Activated T-cell treated with anti-CD3 and anti-CD28 coated beads for 1 hour (primary cell): Measurements from ENCODE around the gene UQCRC1.
A peak's percentile ranks its signal among the peaks of the same experiment; 100 is the strongest.

Experiments used
- DNase-seq: peaks from one replicate; pipeline ENCODE4 v3.0.0-alpha.2; 2020; ENCODE audit warnings: low read depth

UQCRC1 gene

DNA sequence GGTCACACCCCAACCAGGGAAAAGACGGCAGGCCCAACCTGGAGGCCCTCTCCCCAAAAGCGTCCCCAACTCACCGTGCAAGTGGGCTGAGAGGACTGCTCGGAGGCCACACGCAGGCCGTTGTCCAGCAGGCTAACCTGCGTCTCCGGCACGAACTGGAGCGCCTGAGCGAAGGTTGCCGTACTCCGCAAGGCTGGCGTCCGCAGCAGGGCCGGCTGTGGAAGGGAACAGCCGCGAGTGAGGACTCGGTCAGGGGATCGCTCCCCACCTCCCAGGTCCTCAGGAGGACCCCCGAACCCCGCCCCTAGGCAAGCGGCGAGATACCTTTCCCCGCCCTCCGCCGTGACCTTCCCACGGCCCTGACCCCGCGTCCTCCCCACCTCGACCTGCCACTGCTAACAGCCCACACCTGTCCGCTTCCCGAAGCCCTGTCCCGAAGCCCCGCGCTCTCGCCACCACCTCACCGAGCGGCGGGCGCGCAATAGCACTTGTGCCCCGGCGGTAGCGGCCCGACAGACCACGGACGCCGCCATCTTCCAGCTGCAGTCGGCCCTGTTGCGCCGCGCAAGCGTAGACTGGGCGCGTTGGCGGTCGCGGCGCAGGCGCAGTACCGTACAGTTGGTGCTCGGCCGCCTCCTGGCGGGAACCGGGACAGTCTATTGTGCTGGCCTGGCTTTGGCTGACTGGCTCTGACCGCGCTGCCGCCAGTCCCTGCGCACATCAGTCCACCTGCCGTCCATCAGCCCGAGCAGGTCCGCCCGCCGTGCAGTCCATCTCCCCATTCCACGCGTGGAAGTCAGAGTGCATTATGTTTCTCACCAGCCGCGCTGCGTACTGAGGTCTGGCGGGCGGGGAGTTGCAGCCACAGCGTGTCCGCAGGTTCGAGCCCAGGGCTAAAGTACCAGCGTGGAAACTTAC, at the start of gene UQCRC1:
Gene UQCRC1, minus strand, starts transcription at position 559 of the 918 bp plus-strand sequence. Its CDS starts 26 bp downstream, at position 533.
- DNase-seq: peak; percentile 90

DNA sequence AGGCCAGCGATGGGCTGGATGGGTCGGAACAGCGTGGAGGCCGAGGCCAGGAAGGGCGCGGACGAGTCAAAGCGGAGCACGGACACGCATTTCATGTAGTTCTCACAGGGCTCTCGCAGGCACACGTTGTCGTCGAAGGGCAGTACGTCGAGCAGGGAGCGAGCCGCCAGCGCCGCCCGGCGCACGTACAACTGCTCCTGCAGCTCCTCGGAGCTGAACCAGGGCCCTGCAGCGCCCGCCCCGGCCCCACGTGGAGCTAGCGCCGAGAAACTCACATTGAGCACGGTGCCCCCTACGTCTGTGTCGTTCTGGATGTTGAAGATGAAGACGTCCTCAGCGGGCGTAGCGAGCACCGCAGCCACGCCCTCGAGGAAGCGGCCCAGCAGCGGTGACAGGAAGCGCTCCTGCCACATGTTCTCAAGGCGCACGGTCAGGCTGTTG, 47.4 kb upstream of the UQCRC1 start:
- no peak for DNase-seq

DNA sequence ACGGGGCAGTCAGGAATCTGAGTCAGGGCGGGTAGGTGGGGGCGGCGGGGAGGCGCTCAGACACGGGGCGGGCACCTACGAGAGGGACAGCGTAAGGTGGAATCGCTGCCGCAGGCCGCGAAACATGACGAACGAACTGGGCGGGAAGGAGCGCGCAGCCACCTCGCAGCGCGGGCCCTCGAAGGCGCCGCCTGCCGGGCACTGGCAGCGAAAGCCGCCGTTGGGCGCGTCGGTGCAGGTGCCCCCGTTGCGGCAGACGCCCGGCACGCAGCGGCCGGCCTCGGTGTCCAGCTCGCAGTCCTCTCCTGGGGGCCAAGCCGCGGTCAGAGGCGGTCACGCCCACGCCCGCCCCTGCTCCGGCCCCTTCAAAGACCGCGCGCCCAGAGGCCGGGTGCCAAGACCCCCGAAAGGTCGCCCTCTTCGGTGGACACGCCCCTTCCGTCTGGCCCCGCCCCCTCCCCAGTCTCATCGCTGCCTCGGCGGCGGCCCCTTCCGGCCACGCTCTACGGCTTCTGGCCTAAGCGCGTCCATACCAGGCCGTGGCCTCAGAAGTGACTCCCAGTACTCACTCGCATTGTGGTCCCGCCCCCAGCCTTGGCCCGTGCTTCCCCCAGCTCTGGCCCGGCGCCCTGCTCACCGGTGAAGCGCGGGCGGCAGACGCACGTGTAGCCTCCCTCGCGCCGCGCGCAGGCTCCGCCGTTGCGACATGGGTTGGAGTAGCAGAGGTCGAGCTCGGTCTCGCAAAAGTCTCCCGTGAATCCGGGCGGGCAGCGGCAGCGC, 46.8 kb upstream of the UQCRC1 start:
- DNase-seq: peak; percentile 77

- DNase-seq: peak; percentile 48
Measured at GRCh38 chr3:48655606-48656005, 46.2 kb upstream of the UQCRC1 start.

DNA sequence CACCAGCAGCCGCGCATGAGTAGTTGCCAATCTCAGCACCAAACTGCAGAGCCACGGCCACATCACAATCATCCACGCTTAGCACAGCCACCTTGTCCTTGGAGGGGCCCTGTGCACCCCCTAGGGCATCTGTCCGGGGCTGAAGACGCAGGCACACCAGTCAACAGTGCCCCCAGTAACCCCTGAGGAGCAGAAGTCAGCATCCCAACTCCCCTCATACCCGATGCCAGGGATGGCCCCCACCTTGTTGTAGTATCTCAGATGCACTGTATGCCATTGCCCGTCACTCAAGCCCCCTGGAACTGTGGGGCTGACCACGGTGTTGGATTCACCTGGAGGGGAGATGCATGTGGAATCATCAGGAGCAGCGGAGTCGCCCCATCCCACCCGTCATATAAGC, 45.6 kb upstream of the UQCRC1 start:
- DNase-seq: no peak

GRCh38 chr3:48652923-48653715, 43.7 kb upstream of the UQCRC1 start:
- DNase-seq: no peak

- DNase-seq: no peak
Measured at GRCh38 chr3:48651771-48652170, 42.3 kb upstream of the UQCRC1 start.

DNA sequence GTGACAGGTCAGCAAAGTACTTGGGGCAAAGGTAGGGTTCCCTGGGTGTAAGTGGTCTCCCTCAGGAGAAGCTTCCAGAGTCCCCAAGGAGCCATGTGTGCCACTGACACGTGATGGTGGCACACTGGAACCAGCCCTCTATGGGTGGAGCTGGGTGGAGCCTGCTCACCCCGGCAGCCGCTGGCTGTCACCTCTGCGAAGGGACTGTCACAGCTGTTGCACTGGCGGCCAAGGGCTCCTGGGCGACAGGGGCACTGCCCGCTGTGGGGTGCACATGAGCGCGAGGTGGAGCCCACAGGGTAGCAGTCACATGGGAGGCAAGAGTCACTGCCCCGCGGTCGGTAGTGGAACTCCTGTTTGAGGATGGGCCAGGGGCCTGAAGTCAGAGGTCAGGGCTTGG, 41.3 kb upstream of the UQCRC1 start:
- no peak for DNase-seq

DNA sequence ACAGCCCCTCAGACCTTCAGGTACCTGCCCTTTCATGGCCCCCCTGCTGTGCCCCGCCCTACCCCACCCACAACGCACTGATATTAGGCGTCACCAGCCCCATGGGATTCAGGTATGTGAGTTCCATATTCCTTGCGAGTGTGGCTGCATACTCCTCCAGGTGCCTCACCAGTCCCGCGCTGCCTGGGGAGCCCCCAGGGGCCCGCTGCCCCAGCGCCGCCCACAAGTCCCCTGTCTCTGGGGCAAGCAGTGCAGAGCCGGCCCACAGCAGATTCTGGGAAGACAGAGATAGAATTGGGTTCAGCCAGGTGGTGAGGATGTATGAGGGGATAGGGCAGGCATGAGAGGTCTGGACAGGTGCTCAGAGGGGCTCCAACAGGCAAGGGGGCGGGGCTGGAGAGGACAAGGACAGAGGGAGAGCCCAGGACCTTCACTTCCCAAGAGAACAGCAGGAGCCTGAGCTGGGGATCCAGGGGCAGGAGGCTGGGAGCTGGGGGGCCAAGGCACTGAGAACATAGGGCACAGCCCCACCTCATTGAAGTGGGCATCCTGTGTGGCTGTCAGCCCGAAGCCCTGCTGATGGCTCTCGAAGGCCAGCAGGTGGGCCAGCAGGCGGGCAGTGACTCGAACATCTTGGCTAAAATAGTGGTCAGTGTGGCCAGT, 38.9 kb upstream of the UQCRC1 start:
- no peak for DNase-seq

DNA sequence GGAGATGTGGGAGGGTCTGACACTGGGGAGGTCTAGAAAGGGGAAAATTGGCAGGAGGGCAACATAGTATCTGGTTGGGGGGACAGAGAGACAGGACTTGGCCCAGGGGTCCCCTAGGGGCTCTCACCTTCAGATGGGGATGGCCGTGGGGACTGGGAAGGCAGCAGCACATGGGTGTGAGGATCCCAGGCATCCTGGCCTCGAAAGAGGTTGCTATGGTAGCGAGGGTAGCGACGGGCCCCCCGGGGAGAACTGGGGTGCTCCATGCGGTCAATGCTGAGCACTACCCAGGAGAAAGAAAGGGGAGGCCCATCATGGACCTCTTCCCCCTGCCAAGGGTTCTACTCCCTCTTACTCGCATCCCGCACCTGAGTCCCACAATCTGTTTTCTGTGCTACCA, 38.3 kb upstream of the UQCRC1 start:
- no peak for DNase-seq

DNA sequence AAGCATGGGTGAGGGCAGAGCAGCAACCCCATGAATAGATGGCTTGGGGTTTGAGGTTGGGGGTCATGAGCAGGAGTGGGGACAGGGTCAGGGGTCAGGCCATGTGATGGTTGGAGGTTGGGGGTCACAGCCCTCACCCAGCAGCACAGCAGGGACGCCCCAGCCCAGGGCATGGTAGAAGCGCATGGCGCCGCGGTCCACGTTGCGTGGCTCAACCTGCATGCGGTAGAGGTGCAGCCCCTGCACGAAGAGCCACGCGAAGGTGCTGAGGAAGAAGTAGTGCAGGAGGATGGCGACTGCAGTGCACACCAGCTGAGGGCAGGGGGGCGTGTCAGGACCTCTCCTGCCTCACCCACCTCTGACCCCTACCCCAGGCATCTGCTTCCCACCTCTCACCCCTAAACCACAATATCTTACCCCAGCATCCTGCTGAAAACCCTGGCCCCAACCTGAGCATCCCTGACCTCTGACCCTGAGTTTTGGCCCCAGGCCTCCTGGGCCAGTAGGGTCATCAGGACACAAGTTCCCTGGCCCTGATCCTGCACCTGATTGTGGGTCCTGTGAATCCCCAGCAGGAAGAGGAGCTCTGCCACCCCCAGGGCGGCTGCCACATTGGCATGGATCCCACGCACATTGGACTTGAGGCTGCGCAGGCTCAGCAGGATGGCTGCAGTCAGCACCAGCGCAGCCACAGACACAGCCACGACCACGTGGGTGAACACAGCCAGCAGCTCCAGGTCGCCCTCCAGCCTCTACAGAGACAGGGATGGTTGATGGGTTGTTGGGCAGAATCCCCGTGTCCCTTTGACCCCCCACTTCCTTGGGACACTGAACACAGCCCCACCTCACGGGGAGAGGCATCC, 35.7 kb upstream of the UQCRC1 start:
- no peak for DNase-seq

DNA sequence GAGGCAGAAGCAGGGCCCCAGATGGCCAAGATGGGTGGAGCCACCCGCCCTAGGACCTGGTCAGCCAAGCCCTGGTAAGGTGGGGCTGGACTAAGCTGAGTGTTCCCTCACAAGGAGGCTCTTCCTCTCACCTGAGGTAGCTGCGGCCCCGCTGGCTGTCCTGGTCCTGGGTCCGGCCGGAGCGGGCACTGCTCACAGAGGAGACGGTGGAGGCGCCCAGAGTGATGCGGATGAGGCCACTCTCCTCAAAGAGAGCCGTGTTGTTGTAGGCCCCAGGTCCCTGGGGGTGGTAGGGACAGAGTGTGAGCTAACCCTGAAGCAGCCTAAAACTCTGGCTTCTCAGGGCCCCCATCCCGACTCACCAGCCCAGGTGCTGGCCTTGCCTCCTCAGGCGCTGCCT, 33.2 kb upstream of the UQCRC1 start:
- DNase-seq: no peak

GRCh38 chr3:48641396-48641795, 31.9 kb upstream of the UQCRC1 start:
- no peak for DNase-seq

- DNase-seq: no peak
Measured at GRCh38 chr3:48639944-48640606, 30.6 kb upstream of the UQCRC1 start.

GRCh38 chr3:48637305-48637704, 27.9 kb upstream of the UQCRC1 start:
- no peak for DNase-seq

DNA sequence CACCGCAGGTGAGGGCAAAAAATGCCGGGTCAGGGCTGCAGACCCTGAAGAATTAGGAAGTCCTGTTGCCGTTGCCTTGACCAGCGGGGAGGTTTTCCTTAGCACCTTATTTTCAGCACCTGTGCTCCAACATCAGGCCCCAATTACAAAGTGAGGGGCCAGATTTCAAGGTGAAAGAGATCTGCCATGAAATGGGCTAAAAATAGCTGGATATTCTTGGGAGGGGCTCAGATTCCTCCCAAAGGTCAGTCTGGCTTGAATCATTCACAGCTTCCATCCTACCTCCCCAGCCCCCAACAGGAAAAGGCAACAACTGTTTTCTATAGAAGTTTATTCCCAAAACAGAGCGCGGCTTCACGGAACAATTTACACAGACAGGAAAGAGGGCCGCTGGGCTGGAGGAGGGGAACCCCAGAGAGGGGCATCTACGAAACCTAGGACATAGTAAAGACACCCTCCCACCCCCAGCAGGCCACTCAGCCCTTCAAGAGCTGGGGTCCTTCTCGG, 26.8 kb upstream of the UQCRC1 start:
- no peak for DNase-seq

GRCh38 chr3:48635222-48636021, 26.0 kb upstream of the UQCRC1 start, which contains the start of gene SLC26A6:
Gene SLC26A6 (minus strand): TSS chr3:48635461. CDS start chr3:48635393, 68 bp downstream.
- peak; percentile 93 for DNase-seq

DNA sequence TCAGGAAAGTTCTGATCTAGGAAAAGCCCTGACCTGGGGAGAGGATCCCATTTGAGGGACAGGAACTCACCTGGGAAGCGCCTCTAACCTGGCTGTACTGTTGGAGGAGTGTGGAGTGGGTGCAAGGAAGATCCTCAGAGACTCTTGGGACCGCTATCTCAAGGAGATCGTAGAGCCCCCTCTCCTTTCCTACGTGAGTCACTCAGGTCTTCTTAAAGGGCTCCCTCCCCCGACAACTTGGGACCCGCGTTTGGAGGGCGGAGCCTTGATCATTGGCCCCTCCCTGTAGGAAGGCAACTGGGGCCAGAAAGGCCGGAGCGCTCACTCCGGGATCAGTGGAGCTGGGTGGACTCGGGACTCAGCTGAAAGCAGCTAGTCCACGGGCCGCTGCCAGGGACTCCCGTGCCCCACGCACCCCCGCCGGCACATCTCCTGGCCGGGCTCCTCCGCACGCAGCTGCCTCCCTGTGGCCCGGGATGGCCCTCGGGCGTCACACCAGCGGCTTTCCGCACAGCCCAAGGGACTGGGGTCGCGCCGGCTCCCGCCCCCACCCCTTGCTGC, 25.3 kb upstream of the UQCRC1 start:
- peak; percentile 42 for DNase-seq

- DNase-seq: no peak
Measured at GRCh38 chr3:48633743-48634142, 24.3 kb upstream of the UQCRC1 start.
